Dermis microvascular lymphatic vessel endothelial cell (primary cell): ENCODE results near the gene CATSPERD. TPM values are rescaled to one million over a fixed set of nuclear protein-coding genes. Genes with fewer than 3 reads are reported as not detected.
A peak's percentile ranks its signal among the peaks of the same experiment; 100 is the strongest.

ENCODE experiments used
- DNase-seq, 2 donors: peaks; one replicate each; pipeline versions ENCODE4 v3.0.0 to v3.0.0-alpha.2; 2010; ENCODE audit warnings: low read depth in 2 of 2
- total RNA-seq: library from RNA; depleted of rRNA; stranded (reverse); fragments of >200 nt; gene quantifications from 2 replicates; pipeline ENCODE4 v1.2.1, GENCODE V29; 2014

The CATSPERD gene
- total RNA-seq, 1 donor from 2014 or later = not detected

DNA sequence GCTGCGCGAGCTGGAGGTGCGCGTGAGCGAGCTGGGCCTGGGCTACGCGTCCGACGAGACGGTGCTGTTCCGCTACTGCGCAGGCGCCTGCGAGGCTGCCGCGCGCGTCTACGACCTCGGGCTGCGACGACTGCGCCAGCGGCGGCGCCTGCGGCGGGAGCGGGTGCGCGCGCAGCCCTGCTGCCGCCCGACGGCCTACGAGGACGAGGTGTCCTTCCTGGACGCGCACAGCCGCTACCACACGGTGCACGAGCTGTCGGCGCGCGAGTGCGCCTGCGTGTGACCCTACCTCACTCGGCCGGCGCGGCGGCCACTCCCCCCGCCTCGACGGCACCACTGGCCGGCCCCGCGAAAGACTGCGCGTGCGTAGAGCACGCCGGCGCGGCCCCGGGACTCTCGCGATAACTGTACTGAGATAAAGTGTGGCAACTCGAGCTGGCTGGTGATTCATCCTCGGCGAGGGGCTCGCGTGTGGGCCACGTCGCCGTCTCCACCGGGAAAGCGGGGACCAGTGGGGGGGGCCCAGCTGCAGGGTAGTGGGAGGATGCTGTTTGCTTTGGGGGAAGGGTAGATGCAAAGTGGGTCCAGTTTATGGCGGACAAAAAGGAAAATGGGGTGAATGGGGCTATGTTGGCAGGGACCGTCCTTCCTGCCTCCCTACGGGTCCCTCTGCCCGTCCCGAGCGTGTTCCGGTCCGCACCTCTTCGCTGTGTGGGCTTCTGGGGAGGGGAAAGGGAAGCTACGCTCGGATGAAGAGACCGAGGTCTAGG, 107.6 kb downstream of the CATSPERD start:
- peak; percentile 80 to 90 for DNase-seq

Other genes starting within 250 kb of the CATSPERD start
- not detected in 2 replicates for gene TINCR, start 152.7 kb upstream of the CATSPERD start, total RNA-seq
- gene SAFB2, start 97.9 kb upstream of the CATSPERD start, total RNA-seq = 19.4 and 23.0 TPM in 2 replicates
- gene SAFB, start 97.6 kb upstream of the CATSPERD start, total RNA-seq = 35.7 and 56.4 TPM in 2 replicates
- 29.6 and 46.2 TPM in 2 replicates for gene MICOS13, start 40.1 kb upstream of the CATSPERD start, total RNA-seq
- gene HSD11B1L, start 39.6 kb upstream of the CATSPERD start, total RNA-seq = 3.3 and 9.2 TPM in 2 replicates
- gene RPL36, start 30.3 kb upstream of the CATSPERD start, total RNA-seq = 442 and 761 TPM in 2 replicates
- gene LONP1, start 491 bp upstream of the CATSPERD start, total RNA-seq = 49.9 and 56.9 TPM in 2 replicates
- gene PRR22, start 64.1 kb downstream of the CATSPERD start, total RNA-seq = 0.39 and 0.51 TPM in 2 replicates
- gene DUS3L, start 70.5 kb downstream of the CATSPERD start, total RNA-seq = 22.9 and 29.2 TPM in 2 replicates
- gene NRTN, start 84.4 kb downstream of the CATSPERD start, total RNA-seq = 0.13 and 0.51 TPM in 2 replicates
- not detected in 2 replicates for gene FUT6, start 119.1 kb downstream of the CATSPERD start, total RNA-seq
- not detected in 2 replicates for gene FUT3, start 130.8 kb downstream of the CATSPERD start, total RNA-seq
- not detected in 2 replicates for gene FUT5, start 149.9 kb downstream of the CATSPERD start, total RNA-seq
- gene NDUFA11, start 183.2 kb downstream of the CATSPERD start, total RNA-seq = 242 and 246 TPM in 2 replicates
- 4.2 and 6.4 TPM in 2 replicates for gene VMAC, start 184.2 kb downstream of the CATSPERD start, total RNA-seq
- 1.7 and 3.4 TPM in 2 replicates for gene CAPS, start 193.6 kb downstream of the CATSPERD start, total RNA-seq